ENCODE measurements around the gene HBM.
"Not testable (repeated sequence)": the region's sequence is repeated elsewhere in the genome, so short reads cannot be mapped to it uniquely, and the experiment has no call there.

Gene HBM

GRCh38 chr16:165539-166374 is at the start of gene HBM:
Gene HBM, plus strand, starts transcription at chr16:165978. Its CDS starts 20 bp downstream, at chr16:165998.
- no peak for DNase-seq

GRCh38 chr16:116015-116414 is 49.8 kb upstream of the HBM start:
- no peak for DNase-seq

- DNase-seq = no peak
Measured at GRCh38 chr16:117379-118365, 48.1 kb upstream of the HBM start.

- DNase-seq = no peak
Measured at GRCh38 chr16:118857-119256, 46.9 kb upstream of the HBM start.

GRCh38 chr16:119295-119694 is 46.5 kb upstream of the HBM start:
- no peak for DNase-seq

GRCh38 chr16:119835-120491 is 45.8 kb upstream of the HBM start:
- DNase-seq = no peak

GRCh38 chr16:120756-121155 is 45.0 kb upstream of the HBM start:
- no peak for DNase-seq

GRCh38 chr16:122361-122760 is 43.4 kb upstream of the HBM start:
- DNase-seq = no peak

GRCh38 chr16:123558-124350 is 42.0 kb upstream of the HBM start:
- DNase-seq = not testable (repeated sequence)

- DNase-seq = no peak
Measured at GRCh38 chr16:125011-125410, 40.8 kb upstream of the HBM start.

- DNase-seq = no peak
Measured at GRCh38 chr16:129075-129474, 36.7 kb upstream of the HBM start.

GRCh38 chr16:130533-131173 is 35.1 kb upstream of the HBM start:
- no peak for DNase-seq

GRCh38 chr16:132120-132519 is 33.7 kb upstream of the HBM start:
- DNase-seq = no peak

- DNase-seq = no peak
Measured at GRCh38 chr16:133716-134115, 32.1 kb upstream of the HBM start.

- DNase-seq = no peak
Measured at GRCh38 chr16:138049-138417, 27.7 kb upstream of the HBM start.

- DNase-seq = no peak
Measured at GRCh38 chr16:140175-140857, 25.5 kb upstream of the HBM start.

GRCh38 chr16:142405-142967 is 23.3 kb upstream of the HBM start:
- DNase-seq = no peak

- no peak for DNase-seq
Measured at GRCh38 chr16:143047-143446, 22.7 kb upstream of the HBM start.

- DNase-seq = no peak
Measured at GRCh38 chr16:143456-143855, 22.3 kb upstream of the HBM start.

- DNase-seq = no peak
Measured at GRCh38 chr16:144797-145252, 21.0 kb upstream of the HBM start.

- no peak for DNase-seq
Measured at GRCh38 chr16:146646-147045, 19.1 kb upstream of the HBM start.

All from amniotic stem cell (primary cell).